HAP-1 (cell line): ENCODE results near the gene FOXN4.

ENCODE experiments used
- DNase-seq, 2 experiments: peaks; one replicate each; pipeline ENCODE4 v3.0.0-alpha.2; 2016 to 2020; ENCODE audit warnings: low spot score in 2 of 2
- H3K27me3 ChIP-seq: fragments of 250-450 bp; sonication (Bioruptor Pico); 2 replicates; pipeline ENCODE4 v1.5.1; 2020; ENCODE audit warnings: low read depth, mild to moderate bottlenecking, moderate library complexity
- H3K36me3 ChIP-seq: fragments of 250-450 bp; sonication (Bioruptor Pico); replicated peaks from 2 replicates; pipeline ENCODE4 v1.5.1; 2020; ENCODE audit warnings: mild to moderate bottlenecking
- H3K4me1 ChIP-seq: fragments of 250-450 bp; sonication (Bioruptor Pico); 2 replicates; pipeline ENCODE4 v1.5.1; 2020; ENCODE audit warnings: mild to moderate bottlenecking
- H3K4me3 ChIP-seq: fragments of 250-450 bp; sonication (Bioruptor Pico); 2 replicates; pipeline ENCODE4 v1.5.1; 2020; ENCODE audit warnings: mild to moderate bottlenecking, moderate library complexity
- H3K9me3 ChIP-seq: fragments of 250-450 bp; sonication (Bioruptor Pico); 2 replicates; pipeline ENCODE4 v1.5.1; 2020; ENCODE audit warnings: mild to moderate bottlenecking, moderate library complexity
- in situ Hi-C: fragments of 300-500 bp; cut with MboI; formaldehyde crosslinking; loops from 3 replicates; pipeline ENCODE4 v1.14.3; 2020; ENCODE audit warnings: low sequenced_read_pairs, inconsistent platforms, mixed read lengths

Gene FOXN4

DNA sequence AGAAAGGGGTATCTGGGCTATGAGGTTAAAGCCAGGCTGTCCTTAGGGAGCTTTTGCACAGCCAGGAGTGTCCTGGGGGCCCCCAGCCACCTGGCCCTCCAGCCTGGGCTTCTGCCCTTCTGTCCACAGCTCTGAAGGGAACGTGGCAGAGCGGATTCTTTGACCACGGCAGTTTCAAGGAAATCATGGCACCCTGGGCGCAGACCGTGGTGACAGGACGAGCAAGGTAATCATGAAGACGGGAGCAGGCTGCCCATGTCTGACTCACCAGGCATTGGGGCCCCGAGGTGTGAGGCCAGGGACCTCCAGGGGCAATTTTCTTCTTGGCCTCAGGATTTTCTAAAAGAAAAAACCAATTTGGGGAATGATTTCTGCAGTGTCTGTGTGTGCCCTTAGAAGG is 53.1 kb downstream of the FOXN4 start:
- H3K9me3 ChIP-seq: no peaks in the 10 kb centered on the region
- DNase-seq: no peak
- in situ Hi-C loops: no loop called here
- H3K4me1 ChIP-seq: peaks cover 3% of the 10 kb centered on the region; the same call in 1 of the 2 replicates
- H3K4me3 ChIP-seq: no peak overlapping the region
- H3K36me3 ChIP-seq: no peaks in the 10 kb centered on the region
- no peaks in the 10 kb centered on the region for H3K27me3 ChIP-seq

DNA sequence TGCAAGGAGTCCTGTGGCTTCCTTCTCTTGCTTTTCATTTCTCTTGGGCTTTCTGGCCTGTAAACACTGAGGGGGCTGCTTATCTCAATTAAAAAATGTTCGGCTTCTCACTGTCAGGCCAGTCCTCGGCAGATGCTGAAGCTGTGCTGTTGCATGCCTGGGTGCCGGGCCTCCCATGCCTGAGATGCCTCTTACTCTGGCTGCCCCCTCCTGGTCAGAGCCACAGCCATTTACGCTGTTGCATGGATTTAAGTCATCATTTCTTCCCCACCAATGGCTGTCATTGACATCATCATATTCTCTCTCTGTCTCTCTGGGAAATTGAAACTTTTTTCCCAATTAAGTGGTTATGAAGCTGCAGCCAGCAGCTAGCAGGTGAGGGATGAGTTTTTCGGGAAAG is 53.7 kb downstream of the FOXN4 start:
- no peak for DNase-seq
- no peaks in the 10 kb centered on the region for H3K9me3 ChIP-seq
- no peaks in the 10 kb centered on the region for H3K36me3 ChIP-seq
- H3K4me3 ChIP-seq: no peak overlapping the region
- no peaks in the 10 kb centered on the region for H3K4me1 ChIP-seq
- in situ Hi-C loops: no loop called here
- H3K27me3 ChIP-seq: no peaks in the 10 kb centered on the region

DNA sequence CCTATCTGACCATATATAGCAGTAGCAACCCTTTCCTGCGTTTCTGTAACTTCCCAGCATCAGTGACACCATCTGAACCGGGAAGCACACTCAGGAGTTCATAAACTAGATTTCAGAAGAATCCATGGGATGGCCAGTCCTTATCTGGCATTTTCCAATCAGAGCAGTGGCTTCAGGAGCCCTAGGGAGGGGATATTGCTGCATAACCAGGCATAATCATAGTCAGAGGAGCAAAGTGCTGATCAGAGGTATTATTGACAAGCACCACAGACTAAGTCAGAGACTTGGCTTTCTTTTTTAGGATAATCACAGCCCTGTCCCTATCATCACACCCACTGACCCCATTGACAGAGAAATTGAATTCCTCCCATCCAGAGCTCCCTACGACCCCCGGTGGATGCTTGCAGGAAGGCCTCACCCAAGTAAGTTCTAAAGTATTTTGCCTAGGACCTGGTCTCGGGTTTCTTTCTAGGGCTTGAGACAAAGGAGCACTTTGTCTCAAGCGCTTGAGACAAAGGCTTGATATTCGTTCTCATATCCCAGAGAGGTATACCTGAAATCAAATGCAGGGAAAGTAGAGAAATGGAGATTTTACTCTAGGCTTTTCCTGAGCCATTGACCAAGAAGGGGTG is 55.1 kb downstream of the FOXN4 start:
- no peak for DNase-seq
- no peaks in the 10 kb centered on the region for H3K36me3 ChIP-seq
- in situ Hi-C loops: no loop called here
- no peaks in the 10 kb centered on the region for H3K4me1 ChIP-seq
- H3K9me3 ChIP-seq: no peaks in the 10 kb centered on the region
- H3K27me3 ChIP-seq: no peaks in the 10 kb centered on the region
- no peak overlapping the region for H3K4me3 ChIP-seq

DNA sequence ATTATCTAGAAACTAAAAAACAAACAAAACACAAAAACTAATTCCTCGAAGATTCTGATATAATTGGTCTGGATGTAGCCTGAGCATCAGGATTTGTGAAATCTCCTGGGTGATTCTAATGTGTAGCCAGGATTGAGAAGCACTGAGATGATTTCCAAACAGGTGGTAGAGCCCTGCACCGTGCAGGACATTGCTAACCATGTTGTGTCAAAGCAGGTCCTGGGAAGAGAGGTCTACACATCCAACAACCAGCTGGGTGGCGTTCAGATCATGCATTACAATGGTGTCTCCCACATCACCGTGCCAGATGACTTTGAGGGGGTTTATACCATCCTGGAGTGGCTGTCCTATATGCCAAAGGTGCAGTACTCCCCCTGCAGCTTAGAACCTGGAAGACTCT is 56.3 kb downstream of the FOXN4 start:
- DNase-seq: no peak
- H3K4me1 ChIP-seq: no peaks in the 10 kb centered on the region
- no peaks in the 10 kb centered on the region for H3K9me3 ChIP-seq
- H3K4me3 ChIP-seq: no peak overlapping the region
- no peaks in the 10 kb centered on the region for H3K36me3 ChIP-seq
- in situ Hi-C loops: no loop called here
- no peaks in the 10 kb centered on the region for H3K27me3 ChIP-seq

DNA sequence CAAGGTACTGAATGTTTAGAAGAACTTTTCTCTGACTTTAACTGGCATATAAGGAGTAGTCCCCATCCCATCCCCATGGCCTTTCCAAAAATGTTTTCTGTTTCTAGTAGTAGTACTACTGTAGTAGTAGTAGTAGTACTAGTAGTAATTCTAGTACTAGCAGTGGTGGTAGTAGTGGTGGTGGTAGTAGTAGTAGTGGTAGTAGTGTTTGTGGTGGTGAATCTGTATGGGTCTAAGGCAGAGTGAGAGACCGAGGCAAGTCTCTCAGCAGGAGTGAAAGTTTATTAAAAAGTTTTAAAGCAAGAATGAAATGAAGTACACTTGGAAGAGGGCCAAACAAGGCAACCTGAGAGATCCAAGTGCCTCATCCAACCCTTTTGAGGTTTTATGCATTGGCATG is 58.6 kb downstream of the FOXN4 start:
- no peak for DNase-seq
- in situ Hi-C loops: no loop called here
- no peaks in the 10 kb centered on the region for H3K27me3 ChIP-seq
- no peak overlapping the region for H3K4me3 ChIP-seq
- H3K36me3 ChIP-seq: no peaks in the 10 kb centered on the region; the same call in 1 of the 2 replicates
- H3K4me1 ChIP-seq: no peaks in the 10 kb centered on the region
- no peaks in the 10 kb centered on the region for H3K9me3 ChIP-seq

DNA sequence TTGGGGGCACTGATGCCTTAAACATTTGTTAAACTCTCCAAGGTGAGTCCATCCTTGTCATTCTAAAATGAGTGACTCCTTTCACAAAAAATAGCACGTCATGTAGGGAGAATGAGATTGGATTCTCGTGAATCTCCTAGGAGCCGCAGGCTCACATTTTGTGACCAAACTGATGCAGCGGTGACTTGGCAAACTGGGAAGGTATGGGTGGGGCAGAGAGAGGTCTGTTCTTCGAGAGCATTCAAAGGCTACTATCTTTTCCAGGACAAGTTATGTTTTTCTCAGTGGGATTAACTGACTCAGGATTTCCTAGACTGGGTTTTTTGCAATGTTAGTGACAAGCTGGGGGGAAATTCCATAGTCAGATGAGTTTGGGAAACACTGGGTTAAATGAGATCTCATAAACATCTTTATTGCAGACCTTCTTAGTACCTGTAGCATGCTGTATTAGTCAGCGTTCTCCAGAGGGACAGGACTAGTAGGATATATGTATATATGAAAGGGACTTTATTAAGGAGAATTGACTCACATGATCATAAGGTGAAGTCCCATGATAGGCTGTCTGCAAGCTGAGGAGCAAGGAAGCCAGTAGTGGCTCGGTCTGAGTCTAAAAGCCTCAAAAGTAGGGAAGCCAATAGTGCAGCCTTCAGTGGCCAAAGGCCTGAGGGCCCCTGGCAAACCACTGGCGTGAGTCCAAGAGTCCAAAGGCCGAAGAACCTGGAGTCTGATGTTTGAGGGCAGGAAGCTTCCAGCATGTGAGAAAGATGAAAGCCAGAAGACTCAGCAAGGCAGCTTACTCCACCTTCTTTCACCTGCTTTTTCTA is 61.0 kb downstream of the FOXN4 start:
- H3K9me3 ChIP-seq: no peaks in the 10 kb centered on the region
- in situ Hi-C loops: no loop called here
- H3K27me3 ChIP-seq: no peaks in the 10 kb centered on the region
- no peak overlapping the region for H3K4me3 ChIP-seq
- no peaks in the 10 kb centered on the region for H3K4me1 ChIP-seq
- no peak for DNase-seq
- no peaks in the 10 kb centered on the region; the same call in 1 of the 2 replicates for H3K36me3 ChIP-seq

DNA sequence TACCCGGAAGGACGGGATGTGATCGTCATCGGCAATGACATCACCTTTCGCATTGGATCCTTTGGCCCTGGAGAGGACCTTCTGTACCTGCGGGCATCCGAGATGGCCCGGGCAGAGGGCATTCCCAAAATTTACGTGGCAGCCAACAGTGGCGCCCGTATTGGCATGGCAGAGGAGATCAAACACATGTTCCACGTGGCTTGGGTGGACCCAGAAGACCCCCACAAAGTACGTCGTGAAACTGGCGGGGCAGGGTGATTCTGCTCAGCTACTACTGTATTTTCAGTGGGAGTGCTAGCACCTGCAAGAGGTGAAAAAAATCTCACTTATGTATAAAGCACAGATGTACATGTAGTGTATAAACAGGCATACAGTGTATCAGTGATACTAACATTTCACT is 62.9 kb downstream of the FOXN4 start:
- no peak for DNase-seq
- Histone ChIP-seq H3K36me3 (no peaks in the 10 kb centered on the region; the same call in 1 of the 2 replicates), H3K4me3 (no peak overlapping the region), H3K27me3 (no peaks in the 10 kb centered on the region), H3K9me3 (no peaks in the 10 kb centered on the region), H3K4me1 (no peaks in the 10 kb centered on the region)
- in situ Hi-C loops: no loop called here

DNA sequence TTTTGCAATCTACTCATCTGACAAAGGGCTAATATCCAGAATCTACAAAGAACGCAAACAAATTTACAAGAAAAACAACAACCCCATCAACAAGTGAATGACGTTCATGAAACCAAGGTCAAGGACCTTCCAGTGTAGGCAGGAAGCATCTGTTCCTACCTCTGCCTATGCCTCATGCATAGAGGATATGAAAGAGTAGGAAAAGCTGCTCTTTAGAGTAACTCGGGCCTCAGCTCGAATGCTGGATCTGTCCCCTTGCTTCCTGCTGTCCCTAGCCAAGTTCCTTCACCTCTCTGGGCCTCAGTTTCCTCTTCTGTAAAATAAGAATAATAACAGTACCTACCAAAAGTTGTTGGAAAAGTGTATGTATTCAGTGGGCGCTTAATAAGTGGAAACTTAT is 65.0 kb downstream of the FOXN4 start:
- Histone ChIP-seq H3K4me3 (no peak overlapping the region), H3K4me1 (no peaks in the 10 kb centered on the region), H3K27me3 (no peaks in the 10 kb centered on the region), H3K36me3 (no peaks in the 10 kb centered on the region; the same call in 1 of the 2 replicates), H3K9me3 (no peaks in the 10 kb centered on the region)
- no peak for DNase-seq
- in situ Hi-C loops: no loop called here

DNA sequence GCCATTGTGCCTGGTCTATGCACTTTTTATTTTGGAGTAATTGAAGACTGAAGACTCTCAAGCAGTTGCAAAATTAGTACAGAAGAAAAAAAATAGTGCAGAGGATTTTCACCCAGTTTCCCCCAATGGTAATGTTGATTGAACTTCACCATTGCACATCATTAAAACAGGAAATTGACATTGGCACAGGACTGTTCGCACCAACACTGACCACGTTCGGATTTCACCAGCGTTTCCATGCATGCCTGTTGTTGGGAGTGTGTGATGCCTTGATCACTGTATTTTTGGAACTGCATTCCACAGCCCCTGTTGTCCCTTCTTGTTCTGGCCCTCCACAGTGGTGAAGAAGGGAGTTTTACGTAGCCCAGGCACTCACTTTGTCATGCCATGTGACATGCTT is 67.1 kb downstream of the FOXN4 start:
- in situ Hi-C loops: no loop called here
- H3K27me3 ChIP-seq: no peaks in the 10 kb centered on the region
- H3K36me3 ChIP-seq: no peaks in the 10 kb centered on the region; the same call in 1 of the 2 replicates
- no peaks in the 10 kb centered on the region for H3K9me3 ChIP-seq
- no peak overlapping the region for H3K4me3 ChIP-seq
- no peak for DNase-seq
- H3K4me1 ChIP-seq: no peaks in the 10 kb centered on the region

DNA sequence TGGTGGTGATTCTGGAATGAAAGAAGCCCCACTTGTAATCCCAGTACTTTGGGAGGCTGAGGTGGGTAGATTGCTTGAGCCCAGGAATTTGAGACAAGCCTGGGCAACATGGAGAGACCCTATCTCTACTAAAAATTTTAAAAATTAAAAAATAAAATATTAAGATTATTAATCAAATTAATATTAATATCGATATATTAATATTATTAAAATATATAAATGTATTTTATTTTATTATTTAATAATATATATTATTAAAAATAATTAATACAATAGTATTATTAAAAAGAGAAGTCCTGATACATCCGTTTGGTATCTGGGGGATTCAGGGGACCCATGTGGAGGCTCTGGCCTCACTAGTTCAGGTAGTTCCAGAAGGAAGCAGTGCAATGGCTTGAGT is 68.7 kb downstream of the FOXN4 start:
- DNase-seq: no peak
- Histone ChIP-seq H3K36me3 (no peaks in the 10 kb centered on the region), H3K4me1 (no peaks in the 10 kb centered on the region), H3K9me3 (no peaks in the 10 kb centered on the region), H3K27me3 (no peaks in the 10 kb centered on the region), H3K4me3 (no peak overlapping the region)
- in situ Hi-C loops: no loop called here

DNA sequence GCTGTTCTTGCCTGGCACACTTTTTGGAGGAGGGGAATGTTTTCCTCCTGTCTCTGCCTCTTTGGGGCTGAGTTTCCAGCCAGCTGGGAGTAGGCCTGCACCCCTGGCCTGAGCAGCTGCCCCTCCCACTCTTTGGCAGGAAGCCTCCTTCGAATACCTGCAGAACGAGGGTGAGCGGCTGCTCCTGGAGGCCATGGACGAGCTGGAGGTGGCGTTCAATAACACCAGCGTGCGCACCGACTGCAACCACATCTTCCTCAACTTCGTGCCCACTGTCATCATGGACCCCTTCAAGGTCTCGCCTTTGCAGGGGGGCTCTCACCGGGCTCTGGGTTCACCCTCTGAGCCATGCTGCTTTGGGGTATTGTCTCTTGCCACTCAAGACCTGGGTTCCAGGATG is 69.4 kb downstream of the FOXN4 start:
- no peak overlapping the region for H3K4me3 ChIP-seq

DNA sequence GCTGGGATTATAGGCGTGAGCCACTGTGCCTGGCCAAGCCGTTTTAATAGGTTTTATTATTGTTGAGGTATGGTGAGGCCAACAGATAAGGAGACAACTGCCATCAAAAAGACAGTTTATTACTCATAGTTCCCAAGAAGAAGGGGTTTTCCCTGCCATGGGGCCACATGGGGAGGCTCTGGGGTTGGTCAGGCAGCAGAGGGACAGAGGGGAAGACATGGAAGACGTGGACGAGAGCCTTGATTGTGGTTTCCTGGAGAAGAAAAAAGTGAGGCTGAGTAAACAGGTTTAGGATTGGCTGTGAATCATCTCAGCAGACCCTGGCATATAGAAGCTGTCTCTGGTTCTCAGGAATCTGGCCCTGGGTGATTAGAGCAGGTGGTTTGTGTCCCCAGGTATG is 69.9 kb downstream of the FOXN4 start:
- H3K36me3 ChIP-seq: no peaks in the 10 kb centered on the region
- H3K4me3 ChIP-seq: no peak overlapping the region
- H3K4me1 ChIP-seq: no peaks in the 10 kb centered on the region
- in situ Hi-C loops: no loop called here
- H3K27me3 ChIP-seq: no peaks in the 10 kb centered on the region
- no peak for DNase-seq
- H3K9me3 ChIP-seq: no peaks in the 10 kb centered on the region

More for the DNA sequence above, 69.4 kb downstream of the FOXN4 start:
- in situ Hi-C loops: no loop called here
- Histone ChIP-seq H3K27me3 (no peaks in the 10 kb centered on the region), H3K9me3 (no peaks in the 10 kb centered on the region), H3K36me3 (no peaks in the 10 kb centered on the region), H3K4me1 (no peaks in the 10 kb centered on the region)
- DNase-seq: no peak

DNA sequence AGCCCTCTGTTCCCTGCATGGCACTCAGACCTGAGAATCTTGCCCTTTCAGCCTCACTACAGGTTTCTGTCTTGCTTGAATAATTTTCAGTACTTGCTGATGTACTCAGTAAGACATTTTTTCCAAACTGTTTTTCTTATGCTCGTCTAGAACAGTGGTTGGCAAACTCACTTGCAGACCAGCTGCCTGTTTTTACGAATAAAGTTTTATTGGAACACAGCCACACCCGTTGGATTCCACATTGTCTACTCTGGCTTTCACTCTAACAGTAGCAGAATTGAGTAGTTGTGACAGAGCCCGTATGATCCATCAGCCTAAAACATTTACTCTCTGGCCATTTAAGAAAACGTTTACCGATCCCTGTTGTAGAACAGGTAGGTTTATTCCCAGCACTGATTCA is 72.8 kb downstream of the FOXN4 start:
- DNase-seq: no peak
- in situ Hi-C loops: no loop called here
- H3K4me3 ChIP-seq: no peak overlapping the region
- no peaks in the 10 kb centered on the region for H3K4me1 ChIP-seq
- no peaks in the 10 kb centered on the region for H3K9me3 ChIP-seq
- H3K27me3 ChIP-seq: no peaks in the 10 kb centered on the region
- H3K36me3 ChIP-seq: no peaks in the 10 kb centered on the region

DNA sequence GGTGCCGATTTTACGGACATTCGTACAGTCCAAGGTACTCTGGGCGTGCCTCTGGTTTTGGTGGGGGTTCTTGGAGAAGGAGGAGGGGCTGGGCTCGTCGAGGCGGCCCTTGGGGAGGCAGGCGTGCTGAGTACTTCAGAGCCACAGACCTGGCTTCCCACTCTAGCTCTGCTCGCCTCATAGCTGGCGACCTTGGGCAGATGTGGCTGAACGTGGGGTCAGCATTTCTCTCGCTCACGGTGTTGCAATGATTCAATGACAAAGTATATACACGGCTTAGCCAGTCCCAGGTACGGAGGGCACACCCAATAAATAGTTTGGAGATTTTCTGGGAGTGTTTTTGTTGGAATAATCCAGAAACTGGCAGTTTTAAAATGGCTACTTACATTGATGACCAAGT is 75.1 kb downstream of the FOXN4 start:
- Histone ChIP-seq H3K4me1 (no peaks in the 10 kb centered on the region), H3K4me3 (no peak overlapping the region), H3K27me3 (no peaks in the 10 kb centered on the region), H3K9me3 (no peaks in the 10 kb centered on the region), H3K36me3 (no peaks in the 10 kb centered on the region)
- in situ Hi-C loops: no loop called here
- no peak for DNase-seq
